Breast epithelium (tissue), 3 donors: Measurements from ENCODE around the gene SCN9A.

Experiments used
- POLR2AphosphoS5 ChIP-seq, 3 donors: sonication (generic); formaldehyde crosslinking; IDR thresholded peaks; one replicate each; pipeline ENCODE4 v1.6.1; 2017; ENCODE audit warnings: antibody characterized with exemption in 3 of 3
- TF ChIP-seq, protein P1 (sequence below), 3 donors: fragments of 450-650 bp; IDR thresholded peaks; one replicate each; pipeline ENCODE4 v1.5.1; 2016 to 2017; ENCODE audit warnings: antibody characterized with exemption in 3 of 3, mild to moderate bottlenecking in 3 of 3, moderate library complexity in 3 of 3

DNA sequence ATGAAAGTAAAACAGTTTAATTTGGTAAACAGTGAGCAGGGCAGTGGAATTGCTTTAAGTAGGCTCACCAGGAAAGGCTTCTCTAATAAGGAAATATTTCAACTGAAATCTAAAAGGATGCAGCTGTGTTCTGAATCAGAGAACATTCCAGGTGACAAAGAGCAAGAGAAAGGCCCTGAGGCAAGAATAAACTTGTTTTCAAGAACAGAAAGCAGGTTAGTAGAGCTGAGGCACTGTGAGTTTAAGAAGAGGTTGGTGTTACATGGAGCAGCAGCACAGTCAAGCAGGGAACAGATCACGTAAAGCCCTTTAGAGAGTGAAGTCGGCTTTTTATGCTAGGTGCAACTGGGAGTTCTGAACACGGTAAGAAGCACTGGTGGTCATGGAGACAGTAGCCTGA lies 191.0 kb downstream of the SCN9A start:
- TF ChIP-seq, protein P1, sequence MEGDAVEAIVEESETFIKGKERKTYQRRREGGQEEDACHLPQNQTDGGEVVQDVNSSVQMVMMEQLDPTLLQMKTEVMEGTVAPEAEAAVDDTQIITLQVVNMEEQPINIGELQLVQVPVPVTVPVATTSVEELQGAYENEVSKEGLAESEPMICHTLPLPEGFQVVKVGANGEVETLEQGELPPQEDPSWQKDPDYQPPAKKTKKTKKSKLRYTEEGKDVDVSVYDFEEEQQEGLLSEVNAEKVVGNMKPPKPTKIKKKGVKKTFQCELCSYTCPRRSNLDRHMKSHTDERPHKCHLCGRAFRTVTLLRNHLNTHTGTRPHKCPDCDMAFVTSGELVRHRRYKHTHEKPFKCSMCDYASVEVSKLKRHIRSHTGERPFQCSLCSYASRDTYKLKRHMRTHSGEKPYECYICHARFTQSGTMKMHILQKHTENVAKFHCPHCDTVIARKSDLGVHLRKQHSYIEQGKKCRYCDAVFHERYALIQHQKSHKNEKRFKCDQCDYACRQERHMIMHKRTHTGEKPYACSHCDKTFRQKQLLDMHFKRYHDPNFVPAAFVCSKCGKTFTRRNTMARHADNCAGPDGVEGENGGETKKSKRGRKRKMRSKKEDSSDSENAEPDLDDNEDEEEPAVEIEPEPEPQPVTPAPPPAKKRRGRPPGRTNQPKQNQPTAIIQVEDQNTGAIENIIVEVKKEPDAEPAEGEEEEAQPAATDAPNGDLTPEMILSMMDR (IDR thresholded peaks at IDR 0.05), result no peak
- TF ChIP-seq POLR2AphosphoS5 (IDR thresholded peaks at IDR 0.05), result no peak
